NCI-H526 treated with DMSO at 0.1 percent for 48 hours (cell line): ENCODE results near the gene PTGDS.

Experiments
- DNase-seq: peaks from one replicate; lab custom pipeline; 2025; lab: John Stamatoyannopoulos, UW

Gene PTGDS

GRCh38 chr9:136946228-136947027, 30.9 kb upstream of the PTGDS start:
- DNase-seq, result no peak

GRCh38 chr9:136947028-136947891, 30.0 kb upstream of the PTGDS start:
- DNase-seq, result no peak

GRCh38 chr9:136947955-136948510, 29.3 kb upstream of the PTGDS start:
- DNase-seq, result no peak

- DNase-seq, result no peak
These were observed 28.0 kb upstream of the PTGDS start for GRCh38 chr9:136949239-136949816.

GRCh38 chr9:136949817-136950655, 27.3 kb upstream of the PTGDS start:
- DNase-seq, result peak; percentile 69

GRCh38 chr9:136950656-136951276, 26.5 kb upstream of the PTGDS start:
- DNase-seq, result no peak

GRCh38 chr9:136951541-136952320, 25.6 kb upstream of the PTGDS start, which contains the start of gene LCN12:
Gene LCN12, plus strand, starts transcription at chr9:136952273. Its CDS starts 55 bp downstream, at chr9:136952328.
- DNase-seq, result no peak

- no peak for DNase-seq
These were observed 24.9 kb upstream of the PTGDS start for GRCh38 chr9:136952321-136952850.

- no peak for DNase-seq
These were observed 24.2 kb upstream of the PTGDS start for GRCh38 chr9:136952876-136953770.

GRCh38 chr9:136953771-136954269, 23.5 kb upstream of the PTGDS start:
- DNase-seq, result no peak

- no peak for DNase-seq
These were observed 22.8 kb upstream of the PTGDS start for GRCh38 chr9:136954270-136955083.

- no peak for DNase-seq
These were observed 21.9 kb upstream of the PTGDS start for GRCh38 chr9:136955202-136955942.

GRCh38 chr9:136955943-136956335, 21.4 kb upstream of the PTGDS start:
- no peak for DNase-seq

- DNase-seq, result no peak
These were observed 20.7 kb upstream of the PTGDS start for GRCh38 chr9:136956604-136957003.

- no peak for DNase-seq
These were observed 19.8 kb upstream of the PTGDS start for GRCh38 chr9:136957461-136957860.

GRCh38 chr9:136957901-136958300, 19.4 kb upstream of the PTGDS start:
- DNase-seq, result no peak

GRCh38 chr9:136958473-136958872, 18.8 kb upstream of the PTGDS start:
- DNase-seq, result no peak
